OCI-LY1 (cell line): ENCODE measurements around the gene GYS2.

Experiments used
- H2AFZ ChIP-seq: fragments of 200-600 bp; sonication (generic), shearing (Covaris generic); 2 replicates; pipeline ENCODE4 v1.6.0; 2014; ENCODE audit warnings: antibody characterized with exemption, mild to moderate bottlenecking, low read length
- H3F3A ChIP-seq: fragments of 200-600 bp; sonication (generic), shearing (Covaris generic); 2 replicates; pipeline ENCODE4 v1.6.0; 2014; ENCODE audit warnings: mild to moderate bottlenecking, antibody characterized with exemption, low read length, moderate library complexity; ENCODE audit not compliant: insufficient read depth
- H3K27ac ChIP-seq: fragments of 200-600 bp; sonication (generic); 2 replicates; pipeline ENCODE4 v1.5.1; 2014; ENCODE audit warnings: low read length, mixed run types, mild to moderate bottlenecking, low read depth; ENCODE audit not compliant: poor library complexity, severe bottlenecking
- H3K27me3 ChIP-seq: fragments of 200-600 bp; sonication (generic); 2 replicates; pipeline ENCODE4 v1.6.0; 2014; ENCODE audit warnings: antibody characterized with exemption, mild to moderate bottlenecking, low read length, moderate library complexity; ENCODE audit not compliant: insufficient read depth
- H3K36me3 ChIP-seq: fragments of 200-600 bp; sonication (generic); 2 replicates; pipeline ENCODE4 v1.6.1; 2014; ENCODE audit warnings: mild to moderate bottlenecking, antibody characterized with exemption, low read length, moderate library complexity, mixed read lengths; ENCODE audit not compliant: insufficient read depth
- H3K4me1 ChIP-seq: fragments of 200-600 bp; sonication (generic); 2 replicates; pipeline ENCODE4 v1.5.1; 2014; ENCODE audit warnings: mild to moderate bottlenecking, low read length, moderate library complexity; ENCODE audit not compliant: insufficient read depth, severe bottlenecking
- H3K4me2 ChIP-seq: fragments of 200-600 bp; sonication (generic), shearing (Covaris generic); 2 replicates; pipeline ENCODE4 v1.6.1; 2014; ENCODE audit warnings: low read length
- H3K4me3 ChIP-seq: fragments of 200-600 bp; sonication (generic); 2 replicates; pipeline ENCODE4 v1.5.1; 2014; ENCODE audit warnings: low read length, low read depth, mild to moderate bottlenecking, mixed read lengths; ENCODE audit not compliant: poor library complexity, severe bottlenecking
- H3K79me2 ChIP-seq: fragments of 200-600 bp; shearing (Covaris generic); 2 replicates; pipeline ENCODE4 v1.6.1; 2016; ENCODE audit warnings: mixed run types, low read length, mixed read lengths; ENCODE audit not compliant: insufficient read depth
- H3K9ac ChIP-seq: fragments of 200-600 bp; sonication (generic), shearing (Covaris generic); 2 replicates; pipeline ENCODE4 v1.6.1; 2014; ENCODE audit warnings: mild to moderate bottlenecking, low read length, mixed read lengths
- H3K9me2 ChIP-seq: fragments of 200-600 bp; sonication (generic), shearing (Covaris generic); 2 replicates; pipeline ENCODE4 v1.6.1; 2014; ENCODE audit warnings: low read depth, mild to moderate bottlenecking, low read length, mixed read lengths
- H3K9me3 ChIP-seq: fragments of 200-600 bp; shearing (Covaris generic); 2 replicates; pipeline ENCODE4 v1.6.1; 2014; ENCODE audit warnings: low read length, mixed read lengths
- H4K20me1 ChIP-seq: fragments of 200-600 bp; sonication (generic), shearing (Covaris generic); 2 replicates; pipeline ENCODE4 v1.6.0; 2016; ENCODE audit warnings: mild to moderate bottlenecking, low read length; ENCODE audit not compliant: insufficient read depth
- CTCF ChIP-seq: fragments of 200-600 bp; sonication (generic), shearing (Covaris generic); IDR thresholded peaks from 2 replicates; pipeline ENCODE4 v1.5.1; 2017; ENCODE audit warnings: mild to moderate bottlenecking, antibody characterized with exemption, low read length, moderate library complexity, mixed read lengths
- EZH2 ChIP-seq: fragments of 200-600 bp; sonication (generic), shearing (Covaris generic); IDR thresholded peaks from 2 replicates; pipeline ENCODE4 v1.8.0; 2017; ENCODE audit warnings: borderline replicate concordance, mixed run types, mild to moderate bottlenecking, antibody characterized with exemption, low read length, moderate library complexity, mixed read lengths

GYS2 gene

GRCh38 chr12:21566907-21567394 lies 37.7 kb downstream of the GYS2 start:
- no peaks in the 10 kb centered on the region for H3K4me1 ChIP-seq
- H3F3A ChIP-seq, result no peaks in the 10 kb centered on the region
- no peak overlapping the region for H3K4me2 ChIP-seq
- no peaks in the 10 kb centered on the region for H3K79me2 ChIP-seq
- no peaks in the 10 kb centered on the region for H3K36me3 ChIP-seq
- H4K20me1 ChIP-seq, result no peaks in the 10 kb centered on the region
- no peaks in the 10 kb centered on the region for H3K9me3 ChIP-seq
- H3K9me2 ChIP-seq, result no peaks in the 10 kb centered on the region
- TF ChIP-seq CTCF, result no peak
- TF ChIP-seq EZH2, result no peak
- no peak overlapping the region for H3K4me3 ChIP-seq
- no peak overlapping the region for H2AFZ ChIP-seq
- H3K27ac ChIP-seq, result no peak overlapping the region
- no peak overlapping the region for H3K9ac ChIP-seq
- H3K27me3 ChIP-seq, result no peaks in the 10 kb centered on the region

- no peaks in the 10 kb centered on the region for H3K79me2 ChIP-seq
- no peak overlapping the region for H3K4me2 ChIP-seq
- H2AFZ ChIP-seq, result no peak overlapping the region
- no peaks in the 10 kb centered on the region for H3K27me3 ChIP-seq
- no peak overlapping the region for H3K27ac ChIP-seq
- H3K36me3 ChIP-seq, result no peaks in the 10 kb centered on the region
- H3K9me2 ChIP-seq, result no peaks in the 10 kb centered on the region
- no peaks in the 10 kb centered on the region for H3F3A ChIP-seq
- no peaks in the 10 kb centered on the region for H3K9me3 ChIP-seq
- no peaks in the 10 kb centered on the region for H4K20me1 ChIP-seq
- H3K4me3 ChIP-seq, result no peak overlapping the region
- no peak for TF ChIP-seq CTCF
- no peak for TF ChIP-seq EZH2
- no peak overlapping the region for H3K9ac ChIP-seq
- H3K4me1 ChIP-seq, result no peaks in the 10 kb centered on the region
Observed at GRCh38 chr12:21566223-21566906, 38.3 kb downstream of the GYS2 start.

- no peak for TF ChIP-seq EZH2
- TF ChIP-seq CTCF, result no peak
- no peak overlapping the region for H3K27ac ChIP-seq
- no peak overlapping the region for H2AFZ ChIP-seq
- no peaks in the 10 kb centered on the region for H3K36me3 ChIP-seq
- no peaks in the 10 kb centered on the region for H3K9me3 ChIP-seq
- no peak overlapping the region for H3K4me2 ChIP-seq
- H4K20me1 ChIP-seq, result no peaks in the 10 kb centered on the region
- H3K4me1 ChIP-seq, result no peaks in the 10 kb centered on the region
- no peaks in the 10 kb centered on the region for H3F3A ChIP-seq
- no peaks in the 10 kb centered on the region for H3K9me2 ChIP-seq
- H3K9ac ChIP-seq, result no peak overlapping the region
- no peaks in the 10 kb centered on the region for H3K79me2 ChIP-seq
- no peaks in the 10 kb centered on the region for H3K27me3 ChIP-seq
- H3K4me3 ChIP-seq, result no peak overlapping the region
Observed at GRCh38 chr12:21562859-21563258, 41.8 kb downstream of the GYS2 start.
